OCI-LY3 (cell line): ENCODE data around the gene STAT4.

Source experiments
- H2AFZ ChIP-seq: fragments of 200-600, 300-600 bp; shearing (Covaris generic); 2 replicates; pipeline ENCODE4 v1.6.0; 2014; ENCODE audit warnings: antibody characterized with exemption, low read depth, low read length
- H3K27ac ChIP-seq: fragments of 200-600, 300-600 bp; sonication (generic); 2 replicates; pipeline ENCODE4 v1.5.1; 2014; ENCODE audit warnings: mild to moderate bottlenecking, low read length, moderate library complexity, mixed read lengths
- H3K27me3 ChIP-seq: fragments of 200-600, 300-600 bp; sonication (generic); 2 replicates; pipeline ENCODE4 v1.6.1; 2014; ENCODE audit warnings: low read depth, low read length, mixed read lengths
- H3K36me3 ChIP-seq: fragments of 200-600, 300-600 bp; sonication (generic); replicated peaks from 2 replicates; pipeline ENCODE3; 2014; ENCODE audit warnings: low read depth, low read length, mixed read lengths
- H3K4me1 ChIP-seq: fragments of 300-600, 200-600 bp; sonication (generic); 2 replicates; pipeline ENCODE4 v1.6.1; 2014; ENCODE audit warnings: low read length, mixed read lengths
- H3K4me2 ChIP-seq: fragments of 200-600, 300-600 bp; sonication (generic); 2 replicates; pipeline ENCODE4 v1.6.1; 2014; ENCODE audit warnings: low read length, mixed read lengths
- H3K4me3 ChIP-seq: fragments of 300-600, 200-600 bp; sonication (generic); 2 replicates; pipeline ENCODE4 v1.5.1; 2014; ENCODE audit warnings: antibody characterized with exemption, mild to moderate bottlenecking, low read length, moderate library complexity
- H3K79me2 ChIP-seq: fragments of 300-600, 200-600 bp; shearing (Covaris generic); 2 replicates; pipeline ENCODE4 v1.6.1; 2014; ENCODE audit warnings: mild to moderate bottlenecking, low read length, mixed read lengths
- H3K9ac ChIP-seq: fragments of 300-600, 200-600 bp; shearing (Covaris generic); 2 replicates; pipeline ENCODE4 v1.6.0; 2014; ENCODE audit warnings: mild to moderate bottlenecking, low read length, moderate library complexity
- H3K9me3 ChIP-seq: fragments of 200-600, 300-600 bp; shearing (Covaris generic); 2 replicates; pipeline ENCODE4 v1.6.1; 2014; ENCODE audit warnings: low read length, mixed read lengths; ENCODE audit not compliant: insufficient read depth
- H4K20me1 ChIP-seq: fragments of 200-600, 300-600 bp; sonication (generic); 2 replicates; pipeline ENCODE4 v1.6.1; 2016; ENCODE audit warnings: low read length, mixed read lengths; ENCODE audit not compliant: insufficient read depth
- EZH2phosphoT487 ChIP-seq: fragments of 200-600 bp; shearing (Covaris generic); IDR thresholded peaks from 2 replicates; pipeline ENCODE4 v1.6.1; 2018; ENCODE audit warnings: antibody characterized with exemption, mixed run types, low read depth
- TF ChIP-seq, protein P1 (sequence below): fragments of 200-600, 300-600 bp; sonication (generic); IDR thresholded peaks from 2 replicates; pipeline ENCODE4 v1.5.1; 2014; ENCODE audit warnings: antibody characterized with exemption, low read length, low read depth

STAT4 gene

DNA sequence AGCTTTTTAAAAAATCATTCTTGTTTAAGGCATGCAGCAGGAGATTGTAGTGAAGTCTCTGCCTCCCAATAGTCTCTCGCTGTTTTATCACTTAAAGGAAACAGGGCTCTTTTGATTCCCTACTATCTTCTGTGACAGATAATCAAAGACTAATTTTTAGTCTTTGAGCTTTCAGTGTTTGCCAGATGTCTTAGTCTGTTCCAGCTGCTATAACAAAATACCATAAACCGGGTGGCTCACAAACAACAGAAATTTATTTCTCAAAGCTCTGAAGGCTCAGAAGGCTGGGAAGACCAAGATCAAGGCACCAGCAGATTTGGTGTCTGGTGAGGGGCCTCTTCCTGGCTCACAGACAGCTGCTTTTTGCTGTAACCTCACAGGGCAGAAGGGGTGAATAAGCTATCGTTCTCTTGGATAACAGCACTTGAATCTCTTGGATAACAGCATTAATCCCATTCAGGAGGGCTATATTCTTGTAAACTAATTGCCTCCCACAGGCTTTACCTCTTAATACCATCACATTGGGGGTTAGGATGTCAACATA lies 37.8 kb upstream of the STAT4 start:
- H3K79me2 ChIP-seq = no peaks in the 10 kb centered on the region
- H2AFZ ChIP-seq = no peak overlapping the region
- no peaks in the 10 kb centered on the region for H3K36me3 ChIP-seq
- TF ChIP-seq EZH2phosphoT487 = no peak
- TF ChIP-seq, protein P1, sequence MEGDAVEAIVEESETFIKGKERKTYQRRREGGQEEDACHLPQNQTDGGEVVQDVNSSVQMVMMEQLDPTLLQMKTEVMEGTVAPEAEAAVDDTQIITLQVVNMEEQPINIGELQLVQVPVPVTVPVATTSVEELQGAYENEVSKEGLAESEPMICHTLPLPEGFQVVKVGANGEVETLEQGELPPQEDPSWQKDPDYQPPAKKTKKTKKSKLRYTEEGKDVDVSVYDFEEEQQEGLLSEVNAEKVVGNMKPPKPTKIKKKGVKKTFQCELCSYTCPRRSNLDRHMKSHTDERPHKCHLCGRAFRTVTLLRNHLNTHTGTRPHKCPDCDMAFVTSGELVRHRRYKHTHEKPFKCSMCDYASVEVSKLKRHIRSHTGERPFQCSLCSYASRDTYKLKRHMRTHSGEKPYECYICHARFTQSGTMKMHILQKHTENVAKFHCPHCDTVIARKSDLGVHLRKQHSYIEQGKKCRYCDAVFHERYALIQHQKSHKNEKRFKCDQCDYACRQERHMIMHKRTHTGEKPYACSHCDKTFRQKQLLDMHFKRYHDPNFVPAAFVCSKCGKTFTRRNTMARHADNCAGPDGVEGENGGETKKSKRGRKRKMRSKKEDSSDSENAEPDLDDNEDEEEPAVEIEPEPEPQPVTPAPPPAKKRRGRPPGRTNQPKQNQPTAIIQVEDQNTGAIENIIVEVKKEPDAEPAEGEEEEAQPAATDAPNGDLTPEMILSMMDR = no peak
- no peaks in the 10 kb centered on the region for H3K9me3 ChIP-seq
- no peak overlapping the region for H3K4me3 ChIP-seq
- H3K27ac ChIP-seq = no peak overlapping the region
- H3K27me3 ChIP-seq = peaks cover 15% of the 10 kb centered on the region
- no peak overlapping the region for H3K4me2 ChIP-seq
- no peaks in the 10 kb centered on the region for H4K20me1 ChIP-seq
- H3K9ac ChIP-seq = no peak overlapping the region
- peaks cover 2% of the 10 kb centered on the region for H3K4me1 ChIP-seq

DNA sequence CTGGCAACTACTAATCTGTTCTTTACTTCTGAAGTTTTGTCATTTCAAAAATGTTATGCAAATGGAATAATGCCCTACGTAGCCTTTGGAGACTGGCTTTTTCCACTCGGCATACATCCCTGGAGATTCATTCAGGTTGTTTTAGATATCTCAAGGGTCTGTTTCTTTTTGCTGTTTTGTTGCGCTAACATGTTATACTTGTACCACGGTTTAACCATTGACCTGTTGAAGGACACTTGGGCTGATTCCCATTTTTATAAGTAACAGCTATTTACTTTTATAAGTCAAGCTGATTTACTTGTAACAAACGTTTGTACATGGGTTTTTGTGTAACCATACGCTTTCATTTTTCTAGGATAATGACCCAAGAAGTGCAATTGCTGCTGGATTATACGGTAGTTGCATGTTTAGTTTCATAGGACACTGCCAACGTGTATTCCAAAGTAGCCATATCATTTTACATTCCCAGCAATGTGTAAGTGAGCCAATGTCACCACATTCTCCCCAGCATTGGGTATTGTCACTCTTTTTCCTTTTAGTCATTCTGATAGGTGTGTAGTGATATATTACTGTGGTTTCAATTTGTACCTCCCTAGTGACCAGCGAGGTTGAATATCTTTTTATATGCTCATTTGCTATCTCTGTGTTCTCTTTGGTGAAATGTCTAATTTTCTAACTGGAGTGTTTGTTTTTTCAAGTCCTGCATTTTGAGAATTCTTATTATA lies 36.5 kb upstream of the STAT4 start:
- Histone ChIP-seq H3K36me3 (no peaks in the 10 kb centered on the region), H2AFZ (no peak overlapping the region), H3K9me3 (no peaks in the 10 kb centered on the region), H4K20me1 (no peaks in the 10 kb centered on the region), H3K27ac (no peak overlapping the region), H3K4me3 (no peak overlapping the region), H3K4me1 (no peaks in the 10 kb centered on the region), H3K9ac (no peak overlapping the region), H3K79me2 (no peaks in the 10 kb centered on the region), H3K4me2 (no peak overlapping the region), H3K27me3 (peaks cover 15% of the 10 kb centered on the region)
- TF ChIP-seq, protein P1 = no peak

DNA sequence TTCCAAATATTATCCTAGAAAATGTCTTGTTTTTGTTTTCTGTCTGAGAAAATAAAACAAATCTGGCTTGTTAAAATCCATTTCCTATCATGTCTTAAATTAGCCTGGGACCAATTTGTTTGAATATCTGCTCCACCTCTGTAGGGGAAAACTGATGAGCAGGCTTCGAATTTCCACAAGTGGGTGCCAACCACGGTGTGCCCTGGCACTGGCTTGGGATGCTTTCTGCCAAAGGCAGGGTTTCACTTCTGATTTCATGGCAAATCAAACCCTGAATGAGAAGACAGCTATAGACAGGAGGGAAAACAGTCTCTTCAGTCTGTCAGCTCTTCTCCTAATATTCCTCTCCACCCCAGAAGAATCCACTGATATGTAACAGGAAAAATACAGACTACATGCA lies 33.7 kb upstream of the STAT4 start:
- H4K20me1 ChIP-seq = no peaks in the 10 kb centered on the region
- no peak overlapping the region for H3K9ac ChIP-seq
- H2AFZ ChIP-seq = no peak overlapping the region
- no peaks in the 10 kb centered on the region for H3K79me2 ChIP-seq
- no peaks in the 10 kb centered on the region for H3K36me3 ChIP-seq
- no peak for TF ChIP-seq EZH2phosphoT487
- TF ChIP-seq, protein P1 = no peak
- H3K4me2 ChIP-seq = no peak overlapping the region
- no peaks in the 10 kb centered on the region for H3K9me3 ChIP-seq
- H3K27ac ChIP-seq = no peak overlapping the region
- no peaks in the 10 kb centered on the region for H3K4me1 ChIP-seq
- no peak overlapping the region for H3K4me3 ChIP-seq
- H3K27me3 ChIP-seq = peaks cover 15% of the 10 kb centered on the region

DNA sequence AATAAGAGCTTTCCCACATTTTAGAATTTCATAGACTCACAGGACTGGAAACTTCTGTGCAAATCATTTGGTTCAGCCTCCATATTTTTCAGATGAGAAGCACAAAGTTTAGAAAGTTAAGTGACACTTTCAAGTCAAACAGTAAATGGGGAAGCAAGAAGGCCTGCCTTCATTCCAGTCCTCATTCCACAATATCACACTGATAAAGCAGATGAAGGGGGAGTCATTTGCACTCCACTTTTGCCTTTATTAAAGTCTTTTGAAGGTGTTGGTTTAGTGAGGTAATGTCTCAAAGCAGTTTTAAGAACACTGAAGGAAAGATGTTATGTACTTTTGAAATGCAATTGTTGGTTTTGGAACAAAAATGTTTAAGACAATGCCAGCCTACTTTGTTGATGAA lies 32.7 kb upstream of the STAT4 start:
- Histone ChIP-seq H4K20me1 (no peaks in the 10 kb centered on the region), H3K4me3 (no peak overlapping the region), H3K4me2 (no peak overlapping the region), H3K27ac (no peak overlapping the region), H2AFZ (no peak overlapping the region), H3K4me1 (no peaks in the 10 kb centered on the region), H3K9ac (no peak overlapping the region), H3K79me2 (no peaks in the 10 kb centered on the region), H3K9me3 (no peaks in the 10 kb centered on the region), H3K36me3 (no peaks in the 10 kb centered on the region), H3K27me3 (peaks cover 15% of the 10 kb centered on the region)
- TF ChIP-seq, protein P1 = no peak
- no peak for TF ChIP-seq EZH2phosphoT487
